CD4-positive, alpha-beta T cell (primary cell): ENCODE results near the gene TNRC18. TPM values are rescaled to one million over a fixed set of nuclear protein-coding genes. Genes with fewer than 3 reads are reported as not detected.

ENCODE experiments used
- ATAC-seq: fragments of 200-7000 bp; cut with Tn5 transposase; one replicate; pipeline ENCODE4 v1.10.0; 2022; ENCODE audit warnings: mild to moderate bottlenecking; ENCODE audit not compliant: poor library complexity
- CTCF ChIA-PET: fragments of 350-600 bp; sonication (Branson Sonifier 250); formaldehyde crosslinking; loops from one replicate; lab custom pipeline; 2021; ENCODE audit warnings: antibody characterized with exemption, inconsistent platforms; lab: Charles Lee
- POLR2A ChIA-PET: fragments of 350-600 bp; sonication (Branson Sonifier 250); formaldehyde crosslinking; loops from one replicate; lab custom pipeline; 2021; ENCODE audit warnings: antibody characterized with exemption, inconsistent platforms; lab: Charles Lee
- DNase-seq, 14 experiments: peaks; one replicate each; pipeline ENCODE4 v3.0.0-alpha.2; 2013 to 2020; ENCODE audit warnings: mixed read lengths in 2 of 14
- H3K27ac ChIP-seq, 2 donors: one replicate each; pipeline versions ENCODE4 v1.5.1 to v1.7.0; 2013; ENCODE audit warnings: low read length in 2 of 2, low read depth in 1 of 2, mild to moderate bottlenecking in 1 of 2
- H3K27me3 ChIP-seq, 2 experiments: 1 replicate in 1 of 2; 2 replicates in 1 of 2; pipeline versions ENCODE4 v1.6.1 to v1.7.0; 2013; ENCODE audit warnings: low read length in 2 of 2, control low read depth in 1 of 2, mild to moderate bottlenecking in 1 of 2, moderate library complexity in 1 of 2; ENCODE audit not compliant: insufficient read depth in 2 of 2, control insufficient read depth in 1 of 2
- H3K36me3 ChIP-seq: one replicate; pipeline ENCODE4 v1.6.1; 2013; ENCODE audit warnings: low read length, control low read depth; ENCODE audit not compliant: insufficient read depth
- H3K4me1 ChIP-seq: one replicate; pipeline ENCODE4 v1.6.1; 2013; ENCODE audit warnings: low read length, control low read depth; ENCODE audit not compliant: insufficient read depth
- H3K4me3 ChIP-seq: one replicate; pipeline ENCODE4 v1.5.1; 2013; ENCODE audit warnings: mild to moderate bottlenecking, low read length, moderate library complexity
- H3K9me3 ChIP-seq, 2 experiments: 1 replicate in 1 of 2; 2 replicates in 1 of 2; pipeline versions ENCODE4 v1.6.1 to v1.7.0; 2013; ENCODE audit warnings: low read length in 2 of 2, mild to moderate bottlenecking in 2 of 2, control low read depth in 1 of 2, moderate library complexity in 1 of 2; ENCODE audit not compliant: control insufficient read depth in 1 of 2, insufficient read depth in 1 of 2
- H3K27ac Mint-ChIP-seq: one replicate; pipeline ENCODE4 v1.8.0; 2020; ENCODE audit warnings: mixed read lengths
- H3K27me3 Mint-ChIP-seq: one replicate; pipeline ENCODE4 v1.8.0; 2021; ENCODE audit warnings: mixed read lengths
- H3K36me3 Mint-ChIP-seq: one replicate; pipeline ENCODE4 v1.8.0; 2021; ENCODE audit warnings: low read depth, mixed read lengths
- H3K4me1 Mint-ChIP-seq: one replicate; pipeline ENCODE4 v1.8.0; 2021; ENCODE audit warnings: low read depth, mixed read lengths
- H3K4me3 Mint-ChIP-seq: one replicate; pipeline ENCODE4 v1.8.0; 2020; ENCODE audit warnings: mild to moderate bottlenecking, mixed read lengths
- H3K9me3 Mint-ChIP-seq: one replicate; pipeline ENCODE4 v1.8.0; 2020; ENCODE audit warnings: mixed read lengths
- intact Hi-C, 2 experiments: fragments of 100-400 bp; cut with DNase I in 1 of 2; cut with micrococcal nuclease in 1 of 2; formaldehyde crosslinking; loops; one replicate each; pipeline versions ENCODE4 v1.15.1 to v1.9.0; 2023 to 2025; cut with DNase I, micrococcal nuclease
- total RNA-seq, 174 experiments: library from RNA in 2 of 174; stranded (reverse) in 2 of 174; gene quantifications; one replicate each; pipeline ENCODE4 v1.2.3 and lab custom pipeline; 2021 to 2026
- TF ChIP-seq, protein P1 (sequence below): fragments of 200-600 bp; IDR thresholded peaks from one replicate; pipeline ENCODE4 v1.8.0; 2022; ENCODE audit warnings: antibody characterized with exemption, mild to moderate bottlenecking

TNRC18 gene
- total RNA-seq, 2 experiments from 2014 or later = 69.9 TPM

DNA sequence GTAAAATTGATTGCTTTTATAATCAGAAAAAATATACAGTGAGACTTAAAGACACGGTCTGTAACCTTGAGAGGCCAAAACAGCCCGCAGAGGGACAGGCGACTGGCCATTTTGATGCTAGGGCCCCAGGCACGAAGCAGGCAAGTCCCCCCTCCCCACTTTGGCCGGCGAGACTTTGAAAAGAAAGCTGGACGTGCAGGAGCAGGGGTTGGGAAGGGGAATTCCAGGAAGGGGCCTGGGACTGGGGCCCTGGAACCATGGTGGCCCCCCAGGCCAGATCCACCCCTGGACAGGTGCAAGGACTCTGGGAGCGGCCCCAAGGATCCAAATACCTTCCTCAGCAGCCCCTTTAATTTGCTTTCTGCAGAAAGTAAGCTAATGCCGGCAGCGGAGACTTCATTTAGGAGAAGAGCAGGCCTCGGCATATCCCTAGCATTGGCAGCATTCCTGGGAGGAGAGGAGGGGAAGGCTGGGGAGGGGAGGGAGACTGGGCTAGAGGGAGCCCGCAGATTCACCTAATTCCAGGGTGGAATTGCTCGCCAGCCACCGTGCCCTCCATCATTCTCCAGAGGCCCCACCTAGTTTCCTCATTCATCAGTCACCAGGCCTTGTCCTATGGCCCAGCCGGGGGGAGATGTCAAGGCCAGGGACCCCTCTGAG is 24.9 kb upstream of the TNRC18 start:
- H3K36me3 Mint-ChIP-seq = no peaks in the 10 kb centered on the region
- ATAC-seq (no peak), DNase-seq (no peak)
- ChIA-PET CTCF (no interaction called here), POLR2A (no interaction called here)
- no peaks in the 10 kb centered on the region for H3K9me3 ChIP-seq
- no peak overlapping the region for H3K27ac Mint-ChIP-seq
- H3K4me3 Mint-ChIP-seq = no peak overlapping the region
- H3K36me3 ChIP-seq = no peaks in the 10 kb centered on the region
- intact Hi-C loops = no loop called here
- H3K4me3 ChIP-seq = no peak overlapping the region
- TF ChIP-seq, protein P1, sequence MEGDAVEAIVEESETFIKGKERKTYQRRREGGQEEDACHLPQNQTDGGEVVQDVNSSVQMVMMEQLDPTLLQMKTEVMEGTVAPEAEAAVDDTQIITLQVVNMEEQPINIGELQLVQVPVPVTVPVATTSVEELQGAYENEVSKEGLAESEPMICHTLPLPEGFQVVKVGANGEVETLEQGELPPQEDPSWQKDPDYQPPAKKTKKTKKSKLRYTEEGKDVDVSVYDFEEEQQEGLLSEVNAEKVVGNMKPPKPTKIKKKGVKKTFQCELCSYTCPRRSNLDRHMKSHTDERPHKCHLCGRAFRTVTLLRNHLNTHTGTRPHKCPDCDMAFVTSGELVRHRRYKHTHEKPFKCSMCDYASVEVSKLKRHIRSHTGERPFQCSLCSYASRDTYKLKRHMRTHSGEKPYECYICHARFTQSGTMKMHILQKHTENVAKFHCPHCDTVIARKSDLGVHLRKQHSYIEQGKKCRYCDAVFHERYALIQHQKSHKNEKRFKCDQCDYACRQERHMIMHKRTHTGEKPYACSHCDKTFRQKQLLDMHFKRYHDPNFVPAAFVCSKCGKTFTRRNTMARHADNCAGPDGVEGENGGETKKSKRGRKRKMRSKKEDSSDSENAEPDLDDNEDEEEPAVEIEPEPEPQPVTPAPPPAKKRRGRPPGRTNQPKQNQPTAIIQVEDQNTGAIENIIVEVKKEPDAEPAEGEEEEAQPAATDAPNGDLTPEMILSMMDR = no peak
- H3K27me3 ChIP-seq = peaks cover 0 to 3% of the 10 kb centered on the region in 2 experiments
- H3K27me3 Mint-ChIP-seq = peaks cover 4% of the 10 kb centered on the region
- no peaks in the 10 kb centered on the region for H3K4me1 ChIP-seq
- H3K9me3 Mint-ChIP-seq = no peaks in the 10 kb centered on the region
- H3K4me1 Mint-ChIP-seq = no peaks in the 10 kb centered on the region
- H3K27ac ChIP-seq = no peak overlapping the region

DNA sequence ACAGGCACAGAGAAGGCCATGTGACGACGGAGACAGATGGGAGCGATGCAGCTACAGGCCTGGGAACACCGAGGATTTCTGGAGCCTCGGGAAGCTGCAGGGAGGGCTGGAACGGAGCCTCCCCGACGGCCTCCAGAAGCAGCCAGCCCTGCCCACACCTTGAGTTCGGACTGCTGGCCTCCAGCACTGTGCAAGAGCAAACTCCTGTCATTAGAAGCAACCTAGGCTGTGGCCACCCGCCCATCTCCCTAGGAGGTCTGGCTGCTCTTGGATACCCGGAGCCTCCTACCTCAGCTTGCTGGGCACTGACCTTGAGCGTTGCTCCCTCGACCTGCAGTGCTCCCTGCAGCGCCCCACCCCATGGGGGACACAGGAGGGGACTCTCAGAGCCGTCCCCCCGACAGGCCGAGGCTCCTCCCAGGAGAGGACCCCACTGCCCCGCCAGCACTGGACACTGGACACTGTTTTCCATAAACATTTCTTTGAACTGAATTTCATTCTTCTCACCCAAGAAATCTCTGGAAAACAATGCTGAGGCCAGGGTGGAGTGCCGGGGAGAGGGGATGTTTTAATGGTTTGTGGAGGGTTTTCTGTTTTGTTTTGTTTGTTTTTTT is 22.5 kb upstream of the TNRC18 start:
- intact Hi-C loops = no loop called here
- CTCF ChIA-PET = no interaction called here
- H3K27ac Mint-ChIP-seq = no peak overlapping the region

DNA sequence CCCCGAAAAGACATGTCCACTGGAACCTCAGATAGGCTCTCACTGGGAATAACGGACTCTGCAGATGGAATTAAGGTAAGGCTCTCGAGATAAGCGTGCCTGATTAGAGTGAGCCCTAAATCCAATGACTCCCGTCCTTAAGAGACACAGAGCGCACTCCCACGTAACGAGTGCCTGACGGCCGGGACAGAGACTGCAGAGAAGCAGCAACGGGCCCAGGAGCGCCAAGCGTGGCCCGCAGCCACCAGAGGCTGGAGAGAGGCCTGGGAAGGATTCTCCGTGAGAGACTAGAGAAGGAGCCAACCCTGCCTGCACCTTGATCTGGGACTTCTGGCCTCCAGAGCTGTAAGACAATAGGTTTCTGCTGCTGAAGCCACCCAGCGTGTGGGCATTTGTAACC is 20.0 kb upstream of the TNRC18 start:
- POLR2A ChIA-PET = interaction anchor here (1.0 kb wide), 1 partner anchor 21 kb away, joined by 3 read pairs; no protein-coding TSS in a partner anchor
- H3K4me1 ChIP-seq = no peaks in the 10 kb centered on the region
- no peak for ATAC-seq
- CTCF ChIA-PET = no interaction called here
- H3K27me3 ChIP-seq = no peaks in the 10 kb centered on the region
- TF ChIP-seq, protein P1 = no peak
- Mint-ChIP-seq H3K27me3 (no peaks in the 10 kb centered on the region), H3K27ac (no peak overlapping the region), H3K9me3 (no peaks in the 10 kb centered on the region), H3K4me1 (no peaks in the 10 kb centered on the region), H3K4me3 (no peak overlapping the region), H3K36me3 (no peaks in the 10 kb centered on the region)
- H3K9me3 ChIP-seq = no peaks in the 10 kb centered on the region
- no peak overlapping the region for H3K27ac ChIP-seq
- no peak for DNase-seq
- H3K4me3 ChIP-seq = no peak overlapping the region
- intact Hi-C loops = no loop called here
- H3K36me3 ChIP-seq = no peaks in the 10 kb centered on the region

More for the DNA sequence above, 22.5 kb upstream of the TNRC18 start:
- H3K27me3 ChIP-seq = peaks cover 0 to under 1% of the 10 kb centered on the region in 2 experiments
- H3K9me3 Mint-ChIP-seq = no peaks in the 10 kb centered on the region
- no peak overlapping the region for H3K4me3 Mint-ChIP-seq
- H3K27ac ChIP-seq = no peak overlapping the region
- no peaks in the 10 kb centered on the region for H3K9me3 ChIP-seq
- no peaks in the 10 kb centered on the region for H3K36me3 Mint-ChIP-seq
- TF ChIP-seq, protein P1 = no peak
- H3K4me1 ChIP-seq = no peaks in the 10 kb centered on the region
- H3K4me1 Mint-ChIP-seq = no peaks in the 10 kb centered on the region
- no peaks in the 10 kb centered on the region for H3K36me3 ChIP-seq
- POLR2A ChIA-PET = no interaction called here
- no peaks in the 10 kb centered on the region for H3K27me3 Mint-ChIP-seq
- DNase-seq (no peak), ATAC-seq (no peak)
- H3K4me3 ChIP-seq = no peak overlapping the region
